IPS-18c (cell line): ENCODE measurements around the gene KLHL15.
"Not testable (repeated sequence)": the region's sequence is repeated elsewhere in the genome, so short reads cannot be mapped to it uniquely, and the experiment has no call there.

Source experiments
- H3K4me3 ChIP-seq: 2 replicates; pipeline ENCODE4 v1.7.0; 2013; ENCODE audit warnings: low read depth, mild to moderate bottlenecking, low read length, moderate library complexity; ENCODE audit not compliant: insufficient read depth
- H3K9me3 ChIP-seq: one replicate; pipeline ENCODE4 v1.6.1; 2013; ENCODE audit warnings: mild to moderate bottlenecking, low read length, moderate library complexity; ENCODE audit not compliant: control insufficient read depth, insufficient read depth

The KLHL15 gene

DNA sequence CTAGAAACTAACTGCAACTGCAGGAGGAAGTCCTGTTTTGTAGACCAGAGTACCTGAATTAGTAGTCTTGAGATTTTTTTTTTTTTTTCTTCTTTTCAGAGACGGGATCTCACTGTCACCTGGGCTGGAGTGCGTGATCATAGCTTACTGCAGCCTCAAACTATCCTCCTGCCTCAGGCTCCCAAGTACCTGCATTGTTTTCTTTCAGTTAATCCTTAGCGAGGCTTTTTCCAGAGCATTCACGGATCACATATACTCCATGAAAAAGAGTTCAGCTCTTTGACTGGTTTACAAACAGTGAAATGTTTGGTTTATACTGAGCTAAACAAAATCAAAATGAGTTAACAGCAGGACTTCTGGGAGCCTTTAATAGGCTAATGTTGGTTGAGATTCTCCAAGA is 45.8 kb downstream of the KLHL15 start:
- no peak overlapping the region for H3K4me3 ChIP-seq
- H3K9me3 ChIP-seq = no peaks in the 10 kb centered on the region

DNA sequence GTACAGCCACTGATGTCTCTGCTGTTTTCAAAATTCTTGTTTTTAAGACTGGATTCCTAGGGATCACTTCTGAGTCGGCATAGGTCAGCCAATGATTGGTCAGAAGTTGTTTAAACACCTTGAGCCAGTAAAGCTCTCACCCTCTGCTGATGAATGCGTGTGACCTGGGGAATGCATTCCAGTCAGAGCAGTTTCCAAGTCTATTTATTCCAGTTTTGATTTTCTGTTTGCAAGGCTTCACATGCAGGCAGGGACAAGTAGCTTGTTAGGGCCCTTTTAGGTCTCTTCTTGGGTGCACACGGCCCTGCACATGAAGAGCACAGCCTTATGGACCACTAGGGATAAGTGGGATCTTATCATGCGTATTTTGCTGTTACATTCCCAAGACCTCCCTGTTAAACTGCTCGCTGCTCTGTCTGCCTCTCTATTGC is 47.0 kb downstream of the KLHL15 start:
- no peak overlapping the region for H3K4me3 ChIP-seq
- no peaks in the 10 kb centered on the region for H3K9me3 ChIP-seq

DNA sequence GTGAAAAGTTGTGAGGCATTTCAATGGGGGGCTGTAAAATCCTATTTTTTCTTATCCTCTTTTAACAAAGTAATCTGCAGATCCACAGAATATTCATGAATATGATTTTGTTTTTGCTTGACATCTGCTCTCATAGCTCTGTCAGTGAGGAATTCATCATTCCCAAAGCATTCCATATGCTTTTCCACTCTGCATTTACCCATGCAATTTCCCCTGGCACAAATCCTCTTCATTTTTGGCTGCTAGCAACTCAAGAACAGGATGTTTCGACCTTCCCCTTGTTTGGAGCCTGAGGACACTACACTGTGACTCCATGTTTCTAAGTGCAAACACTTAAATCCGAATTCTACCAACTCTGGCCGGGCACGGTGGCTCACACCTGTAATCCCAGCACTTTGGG is 48.5 kb downstream of the KLHL15 start:
- H3K9me3 ChIP-seq = no peaks in the 10 kb centered on the region
- H3K4me3 ChIP-seq = no peak overlapping the region

DNA sequence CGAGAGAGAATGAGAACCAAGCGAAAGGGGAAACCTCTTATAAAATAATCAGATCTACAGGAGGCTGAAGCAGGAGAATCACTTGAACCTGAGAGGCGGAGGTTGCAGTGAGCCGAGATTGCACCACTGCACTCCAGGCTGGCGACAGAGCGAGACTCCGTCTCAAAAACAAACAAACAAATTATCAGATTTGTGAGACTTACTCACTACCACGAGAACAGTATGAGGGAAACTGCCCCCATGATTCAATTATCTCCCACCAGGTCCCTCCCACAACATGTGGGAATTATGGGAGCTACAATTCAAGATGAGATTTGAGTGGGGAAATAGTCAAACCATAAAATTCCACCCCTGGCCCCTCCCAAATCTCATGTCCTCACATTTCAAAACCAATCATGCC is 61.4 kb downstream of the KLHL15 start:
- not testable (repeated sequence) for H3K4me3 ChIP-seq, H3K9me3 ChIP-seq

DNA sequence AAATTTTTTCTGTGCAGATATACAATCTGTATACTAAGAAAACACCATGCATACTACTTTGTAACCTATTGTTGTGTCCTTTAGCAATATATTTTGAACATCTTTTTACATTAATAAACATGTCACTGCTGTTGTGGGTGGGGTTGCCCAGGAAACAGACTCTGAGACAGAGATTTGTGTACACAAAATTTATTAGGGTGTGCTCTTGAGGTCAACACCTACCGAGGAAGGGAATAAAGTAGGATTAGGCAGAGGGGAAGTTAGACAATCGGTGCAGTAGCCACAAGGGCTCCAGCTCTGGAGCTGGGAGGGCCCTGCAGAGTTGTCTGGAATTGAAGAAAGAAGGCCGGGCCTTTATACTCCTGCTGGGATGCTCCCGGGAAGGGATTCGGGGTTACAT is 62.8 kb downstream of the KLHL15 start:
- no peaks in the 10 kb centered on the region for H3K9me3 ChIP-seq
- H3K4me3 ChIP-seq = no peak overlapping the region

DNA sequence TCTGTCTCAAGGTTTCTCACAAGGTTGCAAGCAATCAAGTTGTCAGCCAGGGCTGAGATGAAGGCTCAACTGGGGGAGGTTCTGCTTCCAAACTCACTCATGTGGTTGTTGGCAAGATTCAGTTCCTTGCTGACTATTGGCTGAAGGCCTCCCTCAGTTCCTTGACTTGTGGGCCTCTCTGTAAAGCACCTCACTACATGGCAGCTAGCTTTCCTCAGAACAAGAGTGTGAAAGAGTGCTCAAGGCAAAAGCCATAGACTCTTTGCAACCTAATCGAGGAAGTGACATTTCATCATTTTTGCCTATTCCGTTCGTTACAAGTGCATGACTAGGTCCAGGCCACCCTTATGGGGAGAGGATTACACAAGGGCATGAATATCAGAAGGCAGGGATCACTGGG is 67.2 kb downstream of the KLHL15 start:
- no peaks in the 10 kb centered on the region for H3K9me3 ChIP-seq
- H3K4me3 ChIP-seq = no peak overlapping the region

DNA sequence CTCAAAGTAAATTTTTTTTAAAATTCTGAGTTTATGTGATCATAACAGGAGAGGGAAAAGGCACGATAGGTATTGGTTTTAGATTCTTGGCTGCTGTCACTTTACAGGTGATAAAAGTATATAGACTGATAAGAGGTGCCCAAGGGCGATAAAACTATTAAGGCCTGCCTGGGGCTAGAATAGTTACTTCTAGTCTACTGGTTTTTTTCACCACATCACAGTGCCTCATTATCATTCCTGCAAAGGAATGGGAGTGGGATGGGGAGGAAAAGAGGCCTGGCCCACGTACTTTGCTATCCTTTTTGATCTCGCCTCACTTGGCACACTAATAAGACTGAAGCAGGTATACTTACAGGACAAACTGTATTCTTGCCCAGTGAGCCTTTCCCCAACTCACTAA is 72.6 kb downstream of the KLHL15 start:
- Histone ChIP-seq H3K4me3 (no peak overlapping the region), H3K9me3 (no peaks in the 10 kb centered on the region)

DNA sequence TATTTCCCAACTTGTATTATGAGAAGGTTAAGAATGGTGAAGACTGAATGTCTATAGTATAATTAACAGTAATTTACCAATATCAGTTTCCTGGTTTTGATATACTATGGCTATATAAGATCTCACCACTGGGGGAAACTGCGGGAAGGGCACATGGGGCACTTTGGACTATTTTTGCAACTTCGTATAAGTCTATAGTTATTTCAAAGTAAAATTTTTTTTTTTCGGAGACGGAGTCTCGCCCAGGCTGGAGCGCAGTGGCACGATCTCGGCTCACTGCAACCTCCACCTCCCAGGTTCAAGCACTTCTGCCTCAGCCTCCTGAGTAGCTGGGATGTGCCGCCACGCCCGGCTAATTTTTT is 73.1 kb downstream of the KLHL15 start:
- H3K4me3 ChIP-seq = no peak overlapping the region
- no peaks in the 10 kb centered on the region for H3K9me3 ChIP-seq

DNA sequence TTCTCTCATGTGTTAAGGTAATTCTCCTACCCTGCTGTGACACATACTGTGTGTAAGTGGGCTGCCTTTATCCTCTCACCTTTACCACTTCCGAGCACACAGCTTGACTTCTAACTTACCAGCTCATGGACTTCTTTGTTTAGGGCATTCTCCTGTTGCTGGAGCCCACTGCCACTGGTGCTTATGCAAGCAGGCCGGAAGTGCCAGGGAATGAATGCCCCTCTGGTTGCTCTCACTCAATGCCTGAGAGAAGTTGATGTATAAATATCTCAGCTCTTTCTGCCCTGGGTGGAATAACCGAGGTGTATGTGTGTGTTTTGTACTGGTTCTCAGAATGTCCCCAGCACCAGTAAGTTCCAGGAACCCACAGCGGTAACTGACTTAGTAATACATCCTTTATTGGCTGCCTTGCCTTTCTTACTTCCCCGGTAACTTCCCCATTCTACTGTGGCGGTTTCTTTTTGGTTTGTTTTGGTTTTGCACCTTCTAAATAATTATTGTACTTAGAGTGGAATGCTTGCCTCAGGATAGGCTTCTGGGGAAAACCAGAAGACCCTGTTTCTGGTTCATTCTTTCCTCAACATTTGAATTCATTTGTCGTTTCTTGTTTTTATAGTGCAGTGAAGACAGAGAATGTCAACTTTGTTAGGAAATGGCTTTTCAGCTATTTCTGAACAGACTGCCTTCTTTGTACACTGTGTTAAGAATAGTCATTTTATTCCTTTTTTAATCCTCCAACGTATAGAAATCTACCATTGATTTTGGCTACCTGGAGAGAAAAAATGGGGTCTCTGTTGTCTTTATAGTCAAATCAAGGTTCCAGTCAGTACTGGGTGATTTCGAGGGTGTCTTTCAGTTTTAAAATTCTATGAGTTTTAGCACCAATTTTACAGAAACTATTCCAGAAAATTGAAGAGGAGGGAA is 73.7 kb downstream of the KLHL15 start:
- Histone ChIP-seq H3K9me3 (no peaks in the 10 kb centered on the region), H3K4me3 (no peak overlapping the region; the same call in 1 of the 2 replicates)

DNA sequence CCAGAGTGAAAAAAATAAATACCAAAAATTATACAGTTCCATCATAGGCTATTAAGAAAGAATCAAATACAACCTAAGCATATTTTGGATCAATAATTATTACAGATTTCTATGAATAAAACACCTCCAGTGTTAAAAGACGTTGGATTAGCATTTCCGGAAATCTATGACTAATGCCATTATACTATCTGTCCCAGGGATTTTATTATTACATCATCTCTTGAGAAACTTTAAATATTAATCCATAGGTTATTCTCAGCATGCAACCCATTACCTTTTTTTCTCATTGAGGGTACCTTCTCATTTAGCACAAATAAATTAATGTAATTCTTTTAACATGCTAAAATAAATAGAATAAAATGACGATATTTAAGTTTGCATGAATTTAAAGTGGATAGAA is 74.6 kb downstream of the KLHL15 start:
- H3K9me3 ChIP-seq = no peaks in the 10 kb centered on the region
- no peak overlapping the region for H3K4me3 ChIP-seq

DNA sequence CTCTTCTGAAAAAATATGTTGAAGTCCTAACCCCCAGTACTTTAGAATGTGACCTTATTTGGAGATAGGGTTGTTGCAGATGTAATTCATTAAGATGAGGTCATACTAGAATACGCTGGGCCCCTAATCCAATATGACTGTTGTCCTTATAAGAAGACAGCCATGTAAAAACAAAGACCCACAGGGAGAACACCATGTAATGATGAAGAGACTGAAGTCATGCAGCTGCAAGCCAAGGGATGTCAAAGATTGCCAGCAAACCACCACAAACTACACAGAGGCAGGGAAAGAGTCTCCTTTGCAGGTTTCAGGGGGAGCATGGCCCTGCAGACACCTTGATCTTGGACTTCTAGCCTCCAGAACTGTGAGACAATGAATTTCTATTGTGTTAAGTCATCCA is 81.8 kb downstream of the KLHL15 start:
- H3K4me3 ChIP-seq = no peak overlapping the region
- no peaks in the 10 kb centered on the region for H3K9me3 ChIP-seq

DNA sequence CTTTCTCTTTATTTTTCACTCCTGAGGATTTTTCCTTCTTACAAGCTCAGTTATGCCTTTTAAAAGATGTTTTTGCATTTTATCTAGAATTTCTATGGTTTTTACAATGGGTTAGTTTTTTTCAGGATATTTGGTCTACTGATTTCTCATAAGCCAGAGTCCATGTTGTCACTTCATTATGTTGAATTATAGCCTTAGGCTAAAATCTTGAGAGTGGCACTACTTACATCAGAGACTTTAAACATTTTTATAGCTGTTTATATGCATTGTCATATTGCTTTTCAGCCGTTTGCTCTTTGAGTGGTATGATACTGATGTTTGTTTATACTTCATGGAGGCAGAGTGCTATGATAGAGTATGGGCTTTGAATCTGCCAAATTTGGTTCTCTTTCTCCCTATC is 82.8 kb downstream of the KLHL15 start:
- H3K4me3 ChIP-seq = no peak overlapping the region
- no peaks in the 10 kb centered on the region for H3K9me3 ChIP-seq

DNA sequence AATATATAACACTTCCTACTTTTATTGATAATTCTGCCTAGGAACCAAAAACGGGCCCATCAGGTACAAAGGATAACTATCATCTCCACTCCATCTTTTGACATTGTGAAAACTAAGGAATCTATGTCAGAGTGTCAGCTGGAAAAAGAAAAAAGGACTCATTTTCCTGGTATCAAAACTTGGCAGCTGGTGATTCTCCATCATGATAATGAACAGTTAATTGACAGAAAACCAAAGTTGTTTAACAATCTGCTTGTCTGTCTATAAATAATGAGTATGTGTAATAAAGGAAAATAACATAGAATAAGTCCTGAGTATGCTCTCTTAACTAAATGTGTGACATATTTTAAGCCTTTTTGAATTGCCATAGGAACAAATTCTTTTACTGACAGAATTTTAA is 87.8 kb downstream of the KLHL15 start:
- Histone ChIP-seq H3K9me3 (no peaks in the 10 kb centered on the region), H3K4me3 (no peak overlapping the region)

DNA sequence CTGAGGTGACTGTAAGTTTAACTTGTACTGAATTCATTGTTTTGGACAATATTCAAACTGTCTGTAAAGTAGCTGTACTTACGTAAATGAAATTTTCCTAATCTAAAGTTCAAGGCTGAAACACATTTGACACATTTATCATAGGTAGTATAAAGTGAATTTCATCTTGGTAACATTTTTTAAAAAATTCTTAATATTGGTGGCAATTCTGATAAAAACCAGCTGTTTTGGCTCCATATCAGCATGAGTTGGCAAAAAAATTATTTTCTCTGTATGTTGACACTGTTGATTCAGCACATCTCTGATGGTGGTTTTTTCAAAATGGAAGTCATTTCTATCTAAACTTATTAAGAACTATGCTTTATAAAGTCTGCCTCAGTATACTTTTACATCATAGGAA is 88.3 kb downstream of the KLHL15 start:
- no peaks in the 10 kb centered on the region for H3K9me3 ChIP-seq

DNA sequence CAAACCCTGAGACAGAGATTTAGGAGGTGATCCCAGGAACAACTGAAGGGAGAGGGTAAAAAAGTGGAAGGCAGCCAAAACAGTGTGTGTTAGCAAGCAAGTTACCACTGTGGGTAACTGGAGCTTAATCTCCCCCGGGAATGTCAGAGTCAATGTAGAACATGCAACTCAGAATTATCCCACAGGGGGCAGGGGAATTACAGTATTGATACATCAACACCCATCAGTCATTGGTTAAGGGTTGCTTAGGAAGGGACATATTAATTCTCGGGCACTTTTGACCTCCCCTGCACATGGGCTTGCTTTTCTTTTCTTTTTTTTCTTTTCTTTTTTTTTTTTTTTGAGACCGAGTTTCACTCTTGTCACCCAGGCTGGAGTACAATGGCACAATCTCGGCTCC is 89.9 kb downstream of the KLHL15 start:
- no peaks in the 10 kb centered on the region for H3K9me3 ChIP-seq
- H3K4me3 ChIP-seq = no peak overlapping the region

More for the DNA sequence above, 88.3 kb downstream of the KLHL15 start:
- no peak overlapping the region for H3K4me3 ChIP-seq

DNA sequence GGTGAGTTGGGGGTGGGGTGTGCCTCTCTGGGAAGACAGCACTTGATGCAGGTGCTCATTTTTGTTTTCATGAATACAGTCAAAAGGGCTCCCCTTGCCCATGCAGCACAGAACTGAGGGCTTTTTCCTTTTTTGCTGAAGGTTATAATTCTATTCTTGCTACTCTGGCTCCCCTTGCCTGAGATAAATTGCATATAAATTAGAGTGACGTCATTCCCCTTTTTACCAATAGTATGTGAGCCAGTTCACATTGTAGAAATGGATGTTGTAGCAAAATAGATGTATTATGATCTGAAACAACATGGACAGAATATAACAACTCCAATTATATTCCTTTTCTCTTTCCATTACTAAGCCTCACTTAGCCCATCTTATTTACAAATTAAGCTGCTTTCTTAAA is 90.8 kb downstream of the KLHL15 start:
- Histone ChIP-seq H3K9me3 (no peaks in the 10 kb centered on the region), H3K4me3 (no peak overlapping the region)

DNA sequence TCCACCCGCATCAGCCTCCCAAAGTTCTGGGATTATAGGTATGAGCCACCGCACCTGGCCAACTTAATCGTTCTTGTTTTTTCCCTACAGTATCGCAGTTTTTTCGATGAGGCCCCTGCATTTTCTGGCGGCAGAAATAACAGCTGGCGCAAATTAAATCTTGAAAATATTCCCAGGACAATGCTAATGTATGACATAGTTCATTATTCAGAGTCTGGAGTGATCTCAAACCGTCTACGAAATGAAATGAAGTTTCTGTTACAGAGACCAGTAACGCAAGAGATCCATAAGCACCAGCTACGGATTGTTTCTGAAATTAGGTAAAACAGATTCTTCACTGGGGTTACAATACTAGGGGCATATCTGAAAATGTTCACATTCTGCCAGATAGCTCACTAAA is 91.9 kb downstream of the KLHL15 start:
- no peak overlapping the region for H3K4me3 ChIP-seq
- no peaks in the 10 kb centered on the region for H3K9me3 ChIP-seq
